Muscle of arm (tissue), 12 donors: ENCODE data around the gene BIRC7. TPM values are rescaled to one million over a fixed set of nuclear protein-coding genes. Genes with fewer than 3 reads are reported as not detected.
"Not testable (repeated sequence)": the region's sequence is repeated elsewhere in the genome, so short reads cannot be mapped to it uniquely, and the experiment has no call there.

Experiments
- DNase-seq: peaks from one replicate; pipeline ENCODE4 v3.0.0-alpha.2; 2013
- polyA plus RNA-seq, 12 donors: library from polyadenylated mRNA; unstranded; fragments of 120-200 nt; gene quantifications; one replicate each; pipeline ENCODE4 v1.2.1, GENCODE V29; 2013; ENCODE audit not compliant: insufficient read length in 12 of 12

BIRC7 gene
- polyA plus RNA-seq, 12 donors, result 0.16 to 0.72 (median 0.26) TPM; not detected in 6

DNA sequence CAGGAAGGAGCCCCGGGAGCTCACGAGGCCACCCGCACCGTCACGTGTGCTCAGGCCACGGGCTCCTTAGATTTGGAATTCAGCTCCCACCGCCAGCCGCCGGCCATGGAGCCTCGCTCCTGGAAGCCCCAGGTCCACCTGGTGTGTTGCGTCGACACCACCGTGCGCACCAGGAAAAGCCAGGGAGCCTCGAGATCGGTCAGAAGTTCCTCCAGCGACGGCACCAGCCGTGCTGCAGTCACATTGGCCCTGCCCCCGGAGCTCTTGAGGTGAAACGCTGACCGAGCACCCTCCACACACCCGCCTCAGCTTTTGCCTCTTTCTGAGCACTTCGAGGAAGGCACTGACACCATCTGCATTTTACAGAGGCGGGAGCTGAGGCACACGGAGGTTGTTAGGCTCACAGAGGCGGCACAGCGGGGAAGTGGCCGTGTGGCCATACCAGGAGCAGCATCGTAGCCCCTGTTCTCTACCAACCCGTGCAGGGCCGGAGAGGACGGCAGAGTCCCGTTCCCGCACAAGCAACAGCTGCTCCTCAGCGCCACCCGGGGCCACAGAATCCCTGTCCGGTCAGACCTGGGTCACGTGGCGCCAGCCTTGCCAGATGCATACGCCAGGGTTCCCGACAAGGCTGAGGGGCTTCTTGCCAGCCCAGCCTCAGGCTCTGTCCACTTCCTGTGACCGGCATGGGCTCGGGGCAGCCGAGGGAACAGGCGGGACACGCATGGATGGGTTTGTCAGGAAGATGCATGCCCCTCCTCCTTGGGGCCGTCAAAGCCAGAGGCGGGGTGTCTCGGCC lies 11.0 kb downstream of the BIRC7 start:
- no peak for DNase-seq

DNA sequence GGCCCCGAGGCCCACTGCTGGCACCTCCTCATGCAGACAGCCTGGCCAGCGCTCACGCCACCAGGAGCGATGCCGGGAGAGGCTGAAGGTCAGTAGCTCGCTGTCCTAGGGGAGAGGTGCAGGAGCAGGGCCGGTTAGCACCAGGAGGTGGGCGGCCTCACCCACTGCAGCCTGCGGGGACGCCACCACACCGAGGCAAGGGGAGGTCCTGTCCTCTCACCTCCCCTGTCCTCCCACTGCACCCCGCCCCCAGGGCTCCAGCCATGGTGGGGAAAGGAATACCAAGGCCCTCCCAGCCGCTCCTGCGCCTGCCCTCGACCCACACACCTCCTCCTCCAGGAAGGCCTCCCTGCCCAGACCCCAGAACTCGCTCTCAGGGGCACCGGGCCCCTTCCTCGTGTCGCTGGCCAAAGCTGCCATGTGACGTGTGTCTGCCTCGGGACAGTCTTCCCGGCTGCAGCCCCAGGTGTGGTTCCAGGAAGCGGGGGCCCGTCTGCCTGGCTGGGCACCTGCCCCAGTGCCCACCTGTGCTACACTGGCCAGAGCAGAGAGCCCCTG lies 12.0 kb downstream of the BIRC7 start:
- DNase-seq, result no peak

DNA sequence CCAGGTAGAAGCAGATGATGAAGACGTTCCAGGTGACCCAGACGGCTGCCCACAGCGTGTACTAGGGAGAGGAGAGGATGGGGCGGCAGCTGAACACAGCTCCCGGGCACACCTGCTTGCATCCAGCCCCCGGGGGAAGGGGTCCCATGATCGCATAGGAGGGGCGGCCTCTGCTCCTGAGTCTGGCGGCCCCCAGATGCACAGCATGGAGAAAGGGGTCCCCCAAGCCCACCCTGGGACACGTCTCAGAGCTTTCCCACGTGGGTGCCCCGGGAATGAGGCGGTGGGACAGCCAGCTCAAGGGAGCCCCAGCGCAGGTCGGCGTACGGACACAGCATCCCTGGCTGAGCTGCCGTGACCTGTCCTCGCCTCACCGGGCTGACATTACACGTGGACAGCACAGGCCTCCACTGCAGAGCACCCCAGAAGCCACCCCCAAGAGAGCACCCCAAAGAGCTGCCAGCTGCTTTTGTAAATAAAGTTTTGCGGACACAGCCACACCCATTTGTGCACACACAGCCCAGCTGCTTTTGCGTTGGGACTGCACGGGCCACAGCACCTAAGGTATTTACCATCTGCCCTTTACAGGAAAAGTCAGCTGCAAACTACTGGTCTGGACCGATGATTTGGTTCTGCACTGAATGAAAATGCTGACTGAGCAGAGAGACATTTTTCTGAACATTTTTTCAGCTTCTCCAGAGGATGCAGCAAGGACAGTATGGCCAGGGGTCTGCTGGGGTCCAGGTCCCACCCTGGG lies 13.3 kb downstream of the BIRC7 start:
- no peak for DNase-seq

GRCh38 chr20:63249891-63250290 lies 14.2 kb downstream of the BIRC7 start:
- no peak for DNase-seq

DNA sequence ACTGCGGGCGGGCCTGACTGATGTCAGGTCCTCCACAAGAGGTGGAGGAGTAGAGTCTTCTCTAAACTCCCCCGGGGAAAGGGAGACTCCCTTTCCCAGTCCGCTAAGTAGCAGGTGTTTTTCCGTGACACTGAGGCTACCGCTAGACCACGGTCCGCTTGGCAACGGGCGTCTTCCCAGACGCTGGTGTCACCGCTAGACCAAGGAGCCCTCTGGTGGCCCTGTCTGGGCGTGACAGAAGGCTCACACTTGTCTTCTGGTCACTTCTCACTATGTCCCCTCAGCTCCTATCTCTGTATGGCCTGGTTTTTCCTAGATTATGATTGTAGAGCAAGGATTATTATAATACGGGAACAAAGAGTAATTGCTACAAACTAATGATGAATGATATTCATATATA lies 15.6 kb downstream of the BIRC7 start:
- not testable (repeated sequence) for DNase-seq

DNA sequence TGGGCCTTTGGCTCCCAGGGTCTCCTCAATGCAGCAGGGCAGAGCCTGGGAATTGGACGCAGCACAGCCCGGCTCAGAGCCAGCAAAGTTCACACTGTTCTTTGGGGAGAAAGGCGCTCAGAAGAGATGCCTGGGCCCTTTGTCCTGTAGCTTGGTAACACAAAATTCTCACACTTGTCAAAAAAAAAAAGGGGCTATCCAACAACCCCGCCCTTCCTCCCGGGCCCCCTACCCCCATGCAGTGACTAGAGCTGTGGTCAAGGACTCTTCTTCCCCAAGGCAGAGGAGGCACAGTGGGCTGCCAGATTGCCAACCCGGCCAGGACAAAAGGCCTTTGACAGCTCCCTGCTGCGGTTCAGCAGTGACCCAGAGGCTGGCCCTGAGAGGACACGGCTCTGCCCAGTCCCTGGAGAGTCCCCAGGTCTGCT lies 16.6 kb downstream of the BIRC7 start:
- no peak for DNase-seq

DNA sequence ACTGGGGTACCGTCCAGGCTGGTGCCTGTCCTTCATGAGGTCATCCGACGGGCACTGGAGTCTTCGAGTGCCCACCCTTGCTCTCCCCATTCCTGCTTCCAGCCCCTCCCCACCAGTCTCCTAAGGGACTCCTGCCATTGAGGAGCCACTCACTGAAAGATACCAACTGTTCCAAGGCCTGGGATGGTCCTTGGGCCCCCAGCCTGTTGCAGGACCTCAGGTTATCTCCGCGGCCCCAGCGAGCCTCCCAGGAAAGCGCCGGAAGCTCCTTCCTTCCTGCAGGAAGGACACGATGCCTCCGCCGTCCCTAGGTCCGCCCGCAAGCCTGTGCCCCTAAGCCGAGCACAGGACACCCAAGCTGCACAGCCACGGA lies 17.3 kb downstream of the BIRC7 start:
- no peak for DNase-seq

DNA sequence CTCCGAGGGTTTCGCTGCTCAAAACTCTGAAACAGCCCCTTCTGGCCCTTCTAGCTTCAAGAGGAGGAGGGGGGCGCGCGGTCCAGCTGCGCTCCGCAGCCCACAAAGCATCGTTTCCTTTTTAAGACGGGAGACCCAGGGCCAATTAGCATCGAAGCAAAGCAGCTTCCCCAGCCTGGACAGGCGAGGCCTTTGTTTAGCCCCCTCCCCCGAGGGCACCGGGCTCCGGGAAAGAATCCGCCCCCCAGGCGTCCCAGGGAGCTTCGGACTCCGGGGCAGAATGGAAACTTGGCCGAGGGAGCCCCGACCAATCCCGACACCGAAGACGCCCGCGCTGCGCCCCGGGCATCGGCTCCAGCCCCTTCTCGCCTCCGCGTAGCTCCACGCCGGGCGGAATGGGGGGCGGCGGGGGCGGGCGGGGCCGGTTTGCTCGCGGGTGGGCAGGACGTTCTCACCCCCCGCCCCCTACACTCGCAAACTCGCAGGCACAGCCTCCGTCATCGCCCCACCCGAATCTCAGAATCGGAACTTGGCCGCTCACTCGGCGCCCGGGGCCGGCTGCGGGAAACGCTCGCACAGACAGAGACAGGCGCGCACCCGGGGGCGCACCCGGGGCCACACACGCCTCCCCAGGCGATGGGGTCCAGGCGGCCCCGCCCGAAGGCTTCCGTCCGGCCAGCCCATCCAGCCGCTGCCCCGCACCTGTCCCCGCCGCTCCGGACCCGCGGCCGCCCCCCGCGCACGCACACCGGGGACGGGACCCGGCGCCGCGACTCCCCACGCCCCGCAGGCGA lies 17.9 kb downstream of the BIRC7 start:
- peak; percentile 43 for DNase-seq

- no peak for DNase-seq
Measured at GRCh38 chr20:63254232-63254605, 18.5 kb downstream of the BIRC7 start, which contains the start of gene NKAIN4. NKAIN4 (minus strand) TSS chr20:63254463; CDS start chr20:63254450, 13 bp downstream.

DNA sequence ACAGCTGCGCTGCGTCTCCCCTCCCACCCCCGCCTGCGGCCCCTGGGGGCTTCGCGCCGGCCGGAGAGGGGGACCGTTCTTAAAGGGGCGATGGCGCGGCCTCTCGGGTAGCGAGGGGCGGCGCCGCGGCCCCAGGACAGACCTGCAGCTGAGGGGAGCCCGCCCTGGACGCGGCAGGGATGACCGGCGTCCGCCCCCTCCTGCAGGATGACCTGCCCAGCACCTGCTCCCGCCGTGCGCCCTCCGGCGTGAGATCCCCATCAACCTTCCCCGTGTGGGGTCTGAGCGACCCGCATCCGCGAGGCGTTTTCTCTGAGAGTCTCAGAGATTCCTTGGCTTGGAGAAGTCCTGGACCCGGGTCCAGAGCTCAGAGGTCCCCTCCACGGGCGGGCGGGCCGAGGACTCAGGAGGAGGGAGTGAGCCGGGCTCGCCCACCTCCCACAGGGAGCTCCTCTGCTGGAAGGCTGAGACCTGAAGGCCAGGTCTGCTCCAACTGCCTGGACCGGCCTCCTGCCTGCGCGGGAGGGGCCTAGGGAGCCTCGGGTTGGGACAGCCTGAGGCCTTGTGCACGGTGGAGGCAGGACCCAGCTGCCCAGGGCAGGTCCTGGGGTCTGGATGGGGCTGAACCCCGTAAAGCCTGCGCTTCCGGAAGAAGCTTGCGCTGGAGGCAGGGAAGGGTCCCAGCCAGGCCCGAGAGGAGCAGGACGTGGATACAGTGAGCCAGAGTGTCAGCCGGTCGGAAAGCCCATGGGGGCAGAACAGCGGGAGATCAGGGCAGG lies 19.1 kb downstream of the BIRC7 start:
- no peak for DNase-seq

DNA sequence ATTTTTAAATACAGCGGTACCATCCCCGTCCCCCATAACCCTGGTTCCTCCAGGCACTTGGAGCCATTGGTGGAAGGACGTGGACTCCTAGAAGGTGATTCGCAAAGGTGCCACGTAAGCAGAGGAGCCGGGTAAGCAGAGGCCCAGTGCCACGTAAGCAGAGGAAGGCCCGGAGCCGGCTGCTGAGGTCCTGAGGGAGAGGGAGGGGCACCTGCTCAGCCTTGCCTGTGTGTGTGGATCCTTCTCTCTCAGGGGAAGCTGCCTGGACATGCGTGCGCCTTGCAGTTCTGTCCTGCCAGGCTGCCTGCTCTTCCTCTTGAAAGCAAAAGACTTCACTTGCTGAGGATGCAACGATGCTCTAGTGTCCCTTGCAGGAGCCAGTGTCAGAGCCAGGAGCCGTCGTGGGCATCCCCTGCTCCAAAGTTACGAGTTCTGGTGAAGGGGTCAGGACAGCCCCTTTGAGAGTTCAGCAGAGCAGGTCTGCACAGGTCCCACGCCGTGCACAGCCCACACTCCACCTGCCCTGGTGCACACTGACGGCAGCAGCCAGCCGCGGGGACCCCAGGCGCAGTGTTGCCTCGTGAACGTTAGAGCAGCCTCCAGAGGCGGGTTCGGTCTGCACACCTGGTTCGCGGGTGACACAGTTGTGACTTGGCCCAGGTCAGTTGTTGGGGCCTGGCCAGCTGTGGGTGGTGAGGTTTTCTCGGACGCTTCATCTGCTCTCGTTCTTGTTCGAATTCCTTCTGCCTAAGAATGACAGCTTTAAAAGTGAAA lies 20.4 kb downstream of the BIRC7 start:
- DNase-seq, result no peak

- DNase-seq, result no peak
Measured at GRCh38 chr20:63256954-63257353, 21.2 kb downstream of the BIRC7 start.

DNA sequence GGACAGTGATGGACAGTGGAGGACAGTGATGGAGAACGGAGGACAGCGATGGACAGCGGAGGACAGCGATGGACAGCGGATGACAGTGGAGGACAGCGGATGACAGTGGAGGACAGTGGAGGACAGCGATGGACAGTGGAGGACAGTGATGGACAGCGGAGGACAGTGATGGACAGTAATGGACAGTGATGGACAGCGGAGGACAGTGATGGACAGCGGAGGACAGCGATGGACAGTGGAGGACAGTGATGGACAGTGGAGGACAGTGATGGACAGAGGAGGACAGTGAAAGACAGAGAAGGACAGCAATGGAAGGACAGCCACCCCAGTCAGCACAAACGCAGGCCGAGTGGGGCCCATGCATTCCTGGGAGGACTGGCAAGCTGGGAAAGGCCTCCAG lies 21.9 kb downstream of the BIRC7 start:
- DNase-seq, result no peak

DNA sequence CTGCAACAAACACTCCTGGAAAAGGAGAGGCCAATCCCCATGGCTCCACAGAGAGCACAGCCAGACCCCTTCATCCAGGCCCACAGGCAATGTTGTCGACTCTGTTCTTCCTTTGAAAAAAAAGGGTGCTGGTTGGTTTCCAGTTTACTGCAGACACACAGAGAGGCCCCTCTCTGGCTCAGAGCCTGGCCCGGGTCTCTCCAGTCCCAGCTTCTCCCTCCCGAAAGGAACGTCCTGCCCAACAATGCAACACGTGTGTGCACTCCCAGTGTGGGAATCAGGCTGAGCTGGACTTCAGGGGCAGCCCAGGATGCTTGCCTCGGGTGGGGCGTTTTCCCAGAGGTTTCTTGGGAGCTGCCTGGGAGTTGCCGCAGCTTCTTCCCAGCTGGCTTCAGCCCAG lies 23.1 kb downstream of the BIRC7 start:
- peak; percentile 70 for DNase-seq

DNA sequence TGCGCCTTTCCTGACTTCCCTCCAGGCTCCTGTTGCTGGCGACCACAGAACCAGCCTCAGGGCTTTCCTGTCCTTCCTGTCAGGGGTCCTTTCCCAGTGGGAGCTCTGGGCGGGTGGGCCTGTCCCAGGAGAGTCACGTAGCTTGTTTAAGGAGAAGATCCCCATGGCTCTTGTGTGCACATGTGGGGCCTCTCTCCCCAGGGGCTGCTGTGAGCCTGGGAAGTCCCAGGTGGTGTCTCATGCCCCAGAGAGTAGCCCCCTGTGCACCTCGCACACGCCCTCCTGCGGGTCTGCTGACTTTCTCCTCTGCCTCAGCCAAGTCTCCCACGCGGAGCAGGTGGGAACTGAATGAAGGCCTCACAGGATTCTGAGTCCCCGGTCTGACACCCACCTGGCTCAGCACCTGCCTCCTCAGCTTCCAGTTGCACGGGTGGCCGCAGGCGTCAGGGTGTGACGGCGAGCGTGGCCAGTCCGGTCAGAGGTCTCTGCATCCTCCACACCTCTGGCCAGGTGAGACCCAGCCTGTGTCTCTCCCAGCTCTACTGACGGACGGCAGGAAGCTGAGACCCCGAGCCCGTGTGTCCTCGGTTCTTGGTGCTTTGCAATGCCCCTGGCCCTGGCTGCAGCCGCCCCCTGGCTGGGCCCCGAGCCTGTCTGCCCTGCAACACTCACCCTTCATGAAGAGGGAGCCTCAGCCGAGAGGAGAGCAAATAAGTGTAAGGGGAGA lies 24.2 kb downstream of the BIRC7 start:
- no peak for DNase-seq

DNA sequence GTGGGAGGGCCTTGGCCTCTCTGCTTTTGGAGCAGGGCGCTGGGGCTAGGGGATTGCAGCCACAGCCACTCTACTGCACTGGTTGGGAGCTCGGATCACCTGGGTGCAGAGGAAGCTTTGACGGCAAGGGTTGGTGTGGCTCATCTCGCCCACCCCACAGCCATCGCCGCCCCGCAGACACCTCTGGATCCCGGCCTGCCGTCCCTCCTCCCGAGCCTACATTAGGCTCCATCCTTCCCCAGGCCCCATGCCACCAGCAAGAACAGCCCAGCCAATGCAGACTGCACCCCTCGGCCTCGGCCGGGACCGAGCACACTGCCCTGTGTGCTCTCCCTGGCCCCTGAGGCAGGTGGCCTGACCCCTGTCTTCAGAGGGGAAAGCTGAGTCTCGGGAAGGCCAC lies 24.8 kb downstream of the BIRC7 start:
- no peak for DNase-seq

DNA sequence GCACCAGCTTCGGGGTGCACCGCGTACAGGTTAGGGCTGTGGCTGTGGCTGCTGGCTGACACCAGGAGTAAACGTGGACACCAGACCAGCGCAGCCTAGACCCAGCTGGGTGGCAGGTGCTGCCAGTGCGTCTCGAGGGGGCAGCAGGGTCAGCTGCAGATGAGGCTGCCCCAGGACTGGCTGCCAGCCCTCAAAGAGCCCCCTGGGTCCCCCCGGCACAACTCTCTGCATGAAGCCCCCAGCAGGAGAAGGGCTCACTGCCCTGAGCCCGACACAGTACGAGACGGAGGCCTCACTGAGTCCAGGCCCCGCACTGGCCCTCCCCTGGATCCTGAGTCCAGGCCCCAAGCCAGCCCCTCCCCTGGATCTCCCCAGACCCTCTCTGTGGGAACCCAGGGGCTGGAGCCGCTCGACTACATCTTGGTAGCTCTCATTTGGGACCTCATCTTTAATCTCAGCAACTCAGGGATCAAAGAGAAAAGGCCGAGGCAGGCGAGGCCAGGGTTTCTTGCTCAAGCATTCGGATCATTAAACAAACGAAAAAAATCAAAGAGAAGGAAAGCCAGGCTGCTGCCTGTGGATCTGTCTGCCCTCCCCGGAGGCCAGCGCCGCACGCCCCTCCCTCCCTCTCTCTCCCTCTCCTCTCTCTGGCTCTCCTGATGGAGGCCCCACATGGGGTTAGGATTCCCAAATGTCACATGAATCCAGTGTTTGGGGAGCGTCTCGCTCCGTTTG lies 25.5 kb downstream of the BIRC7 start:
- DNase-seq, result no peak

GRCh38 chr20:63261795-63262528 lies 26.3 kb downstream of the BIRC7 start:
- DNase-seq, result no peak
